OCI-M2 (cell line): Measurements from ENCODE around the gene GRXCR2.
"Not testable (repeated sequence)": the region's sequence is repeated elsewhere in the genome, so short reads cannot be mapped to it uniquely, and the experiment has no call there.

Experiments
- DNase-seq: peaks from one replicate; lab custom pipeline; 2025; ENCODE audit not compliant: unreplicated experiment; lab: John Stamatoyannopoulos, UW

Gene GRXCR2, protein sequence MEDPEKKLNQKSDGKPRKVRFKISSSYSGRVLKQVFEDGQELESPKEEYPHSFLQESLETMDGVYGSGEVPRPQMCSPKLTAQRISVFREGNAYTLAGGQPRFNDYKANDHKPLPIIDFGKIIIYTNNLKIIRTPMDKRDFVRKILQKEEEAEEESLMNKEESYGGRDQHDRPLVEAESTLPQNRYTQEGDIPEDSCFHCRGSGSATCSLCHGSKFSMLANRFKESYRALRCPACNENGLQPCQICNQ

DNA sequence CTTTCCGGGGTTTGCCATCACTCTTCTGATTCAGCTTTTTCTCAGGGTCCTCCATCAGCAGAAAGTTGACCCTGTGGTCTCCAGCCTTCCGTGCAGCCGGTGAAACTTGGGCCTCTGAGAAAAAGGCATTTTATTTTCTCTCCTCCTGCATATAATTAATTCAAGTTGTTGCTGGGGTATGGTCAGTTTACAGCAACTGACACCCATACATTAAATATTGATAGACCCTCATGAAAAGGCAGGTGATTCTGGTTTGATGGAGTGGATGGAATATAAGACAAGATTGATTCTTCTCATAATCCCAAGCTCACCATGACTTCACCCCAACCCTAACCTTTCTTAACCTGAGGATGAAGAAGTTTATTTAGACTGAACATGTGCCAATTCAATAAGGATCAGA, at the start of gene GRXCR2:
Gene GRXCR2 (minus strand): TSS at position 101 of the 400 bp plus-strand sequence. CDS start 46 bp downstream, at position 55.
- DNase-seq, result no peak

DNA sequence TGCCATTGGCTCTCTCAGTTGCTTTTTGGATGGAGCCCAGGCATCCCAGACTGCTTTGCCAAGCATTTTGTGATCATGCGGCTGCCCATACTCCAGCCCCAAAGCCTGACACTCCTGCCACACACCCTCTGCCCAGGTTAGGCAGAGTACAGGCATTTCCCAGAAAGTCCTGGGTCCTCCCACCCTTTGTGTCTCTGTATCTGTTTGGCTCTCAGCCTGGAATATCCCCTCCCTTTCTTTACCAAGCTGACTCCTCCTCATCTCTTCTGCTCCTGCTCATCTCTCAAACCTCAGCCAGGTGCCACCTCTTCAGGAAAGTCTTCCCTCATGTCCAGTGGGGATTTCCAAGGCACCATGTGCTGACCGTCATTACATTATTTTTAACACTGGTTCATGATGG, 49.2 kb upstream of the GRXCR2 start:
- no peak for DNase-seq

DNA sequence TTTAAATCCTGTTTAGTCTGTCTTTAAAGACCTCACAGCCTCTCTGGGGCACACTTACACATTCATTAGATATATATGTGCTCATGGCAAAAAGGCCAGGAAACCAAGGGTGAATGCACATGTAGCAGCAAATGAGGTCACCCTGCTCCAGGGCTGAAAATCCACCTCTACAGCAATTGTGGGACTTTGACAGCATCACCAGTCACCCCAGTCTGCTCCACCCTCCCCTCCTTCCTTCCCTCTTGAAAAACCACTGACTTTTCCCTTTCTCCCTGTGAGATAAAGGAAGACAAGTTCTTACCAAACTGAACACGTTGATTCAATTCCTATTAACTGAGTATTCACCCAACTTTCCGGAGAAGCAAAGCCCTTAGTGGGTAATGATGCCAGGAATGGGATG, 48.4 kb upstream of the GRXCR2 start:
- no peak for DNase-seq

DNA sequence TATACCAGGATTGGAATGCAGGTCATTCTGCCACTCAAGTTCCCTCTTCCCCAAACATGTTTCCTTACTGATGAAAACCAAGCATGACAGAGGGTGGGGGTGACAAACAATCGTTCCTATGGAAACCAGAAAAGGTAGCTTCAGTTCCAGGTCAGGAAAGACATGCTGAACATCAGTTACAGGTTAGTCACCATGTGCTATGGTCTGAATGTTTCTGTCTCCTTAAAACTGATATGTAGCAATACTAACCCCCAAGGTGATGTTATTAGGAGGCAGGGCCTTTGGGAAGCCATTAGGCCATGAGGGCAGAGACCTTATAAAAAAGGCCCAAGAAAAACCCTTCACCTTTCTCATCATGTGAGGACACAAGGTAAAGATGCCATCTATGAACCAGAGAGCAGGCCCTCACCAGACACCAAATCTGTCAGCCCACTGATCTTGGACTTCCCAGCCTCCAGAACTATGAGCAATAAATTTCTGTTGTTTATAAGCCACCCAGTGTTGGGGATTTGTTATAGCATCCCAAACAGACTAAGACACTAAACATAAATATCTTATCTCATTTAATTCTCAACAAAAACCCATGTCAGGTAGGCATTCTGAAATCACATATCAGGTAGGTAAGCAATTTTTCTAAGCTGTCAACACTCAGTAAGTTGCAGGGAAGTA, 47.9 kb upstream of the GRXCR2 start:
- no peak for DNase-seq

DNA sequence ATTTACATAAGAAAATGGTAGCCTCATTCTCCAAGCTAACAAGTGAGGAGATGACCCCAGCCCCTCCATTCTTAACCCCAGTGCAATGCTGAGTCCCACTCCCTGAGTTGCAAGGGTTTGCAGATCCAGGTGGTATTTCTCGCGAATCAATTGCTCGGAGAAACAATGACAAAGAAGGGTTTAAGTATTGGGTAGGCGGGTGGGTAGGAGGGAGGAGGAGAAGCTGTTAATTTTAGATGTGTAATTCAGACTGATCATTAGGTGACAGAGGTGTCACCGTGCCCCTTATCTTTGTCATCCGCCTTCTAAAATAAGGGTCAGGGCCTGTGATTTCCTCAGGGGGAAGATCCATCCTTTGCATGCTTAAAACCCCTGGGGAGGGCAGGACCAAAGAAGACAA, 46.6 kb upstream of the GRXCR2 start:
- no peak for DNase-seq

DNA sequence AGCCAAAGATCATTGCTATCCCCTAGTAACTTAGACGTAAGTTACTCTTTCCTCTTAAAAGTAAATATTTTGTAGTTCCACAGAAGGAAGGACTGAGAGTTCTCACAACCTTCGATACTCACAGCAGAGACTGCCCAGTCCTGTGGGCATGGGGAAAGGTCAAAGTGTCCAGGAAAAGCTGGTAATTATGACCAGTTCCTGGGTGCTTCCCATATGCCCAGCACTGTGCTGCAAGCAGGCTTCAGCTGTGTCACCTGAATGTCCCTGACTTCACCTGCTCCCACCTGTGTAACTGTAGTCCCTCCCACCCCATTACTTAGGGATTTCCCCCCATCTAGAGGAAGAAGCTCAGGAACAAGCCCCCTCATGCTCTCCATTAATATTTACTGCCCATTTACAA, 45.6 kb upstream of the GRXCR2 start:
- no peak for DNase-seq

DNA sequence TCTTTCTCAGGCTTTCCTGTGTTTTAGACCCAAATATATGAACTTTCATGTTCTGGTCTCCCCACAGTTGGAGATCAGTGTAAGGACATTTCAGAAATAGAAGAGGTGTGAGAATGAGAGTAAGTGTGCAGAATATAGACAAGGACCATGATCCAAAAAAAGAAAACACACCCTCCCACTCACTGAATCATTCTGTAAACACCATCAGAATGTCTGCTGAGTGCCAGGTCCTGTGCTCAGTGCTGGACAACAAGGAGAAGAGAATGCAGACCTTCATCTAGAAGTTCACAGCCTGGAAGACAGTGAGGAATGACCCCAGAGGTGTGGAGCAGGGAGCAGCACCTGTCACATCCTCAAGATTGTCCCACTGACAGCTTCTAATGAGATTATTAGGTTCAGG, 44.5 kb upstream of the GRXCR2 start:
- DNase-seq, result no peak

DNA sequence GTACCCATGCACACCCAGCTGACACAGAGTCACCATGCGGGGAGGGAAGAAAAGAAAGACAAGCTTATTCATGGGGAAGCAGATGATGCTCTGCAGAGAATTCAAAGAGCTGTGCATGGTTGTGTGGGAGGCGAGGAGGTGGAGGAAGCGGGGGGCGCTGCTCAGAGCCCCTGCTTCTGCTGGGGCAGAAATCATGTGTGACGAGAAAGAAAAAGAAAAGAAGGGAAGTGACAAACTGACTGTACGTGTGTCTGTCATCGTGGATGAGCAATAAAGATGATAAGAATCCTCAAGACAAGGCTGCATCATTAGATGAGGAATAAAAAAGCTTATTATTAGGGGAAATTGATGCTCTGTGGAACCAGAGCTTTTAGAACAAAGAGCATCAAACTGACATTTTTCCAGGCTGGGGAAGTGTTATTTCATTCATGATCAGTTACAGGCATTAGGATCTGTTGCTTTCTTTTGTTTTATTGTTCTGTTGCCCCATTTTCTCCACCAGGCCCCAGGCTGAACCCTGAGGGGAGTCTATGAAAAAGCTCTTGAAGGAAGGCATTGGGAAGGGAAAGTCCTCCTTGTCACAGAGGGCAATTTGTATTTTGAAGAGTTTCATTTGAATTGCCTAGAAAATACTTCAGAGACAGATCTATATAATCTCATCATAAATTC, 43.3 kb upstream of the GRXCR2 start:
- no peak for DNase-seq

DNA sequence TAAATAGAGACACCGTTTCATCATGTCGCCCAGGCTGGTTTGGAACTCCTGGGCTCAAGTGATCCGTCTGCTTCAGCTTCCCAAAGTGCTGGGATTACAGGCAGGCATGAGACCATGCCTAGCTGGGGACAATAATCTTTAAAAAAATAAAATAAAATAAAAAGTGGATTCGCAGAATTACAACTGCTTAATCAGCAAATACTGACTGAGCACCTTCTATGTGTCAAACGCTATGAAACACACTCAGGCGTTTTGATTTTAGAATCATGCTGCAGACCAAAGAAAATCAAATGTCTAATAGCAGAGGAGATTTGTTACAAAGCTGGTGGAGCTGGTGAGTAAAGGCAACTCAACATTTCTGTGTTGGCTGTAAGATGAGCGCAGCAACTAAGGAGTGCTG, 40.9 kb upstream of the GRXCR2 start:
- no peak for DNase-seq

DNA sequence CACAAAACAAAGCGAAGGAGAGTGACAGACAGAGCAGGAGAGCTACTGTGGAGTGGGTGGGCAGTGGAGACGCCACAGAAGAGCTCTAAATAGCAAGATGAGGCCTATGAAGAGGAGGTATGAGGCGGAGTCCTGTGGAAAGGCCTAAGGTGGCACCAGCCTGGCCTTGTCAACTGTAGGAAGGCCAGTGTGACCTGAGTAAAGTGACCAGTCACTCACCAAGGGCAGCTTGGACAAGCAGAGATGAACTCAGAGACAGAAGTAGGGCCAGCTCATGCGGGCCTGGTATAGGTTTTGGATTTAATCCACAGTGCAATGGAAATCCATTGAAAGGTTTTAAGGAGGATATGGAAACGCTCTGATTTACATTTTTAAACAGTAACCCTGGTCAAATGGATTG, 39.8 kb upstream of the GRXCR2 start:
- no peak for DNase-seq

DNA sequence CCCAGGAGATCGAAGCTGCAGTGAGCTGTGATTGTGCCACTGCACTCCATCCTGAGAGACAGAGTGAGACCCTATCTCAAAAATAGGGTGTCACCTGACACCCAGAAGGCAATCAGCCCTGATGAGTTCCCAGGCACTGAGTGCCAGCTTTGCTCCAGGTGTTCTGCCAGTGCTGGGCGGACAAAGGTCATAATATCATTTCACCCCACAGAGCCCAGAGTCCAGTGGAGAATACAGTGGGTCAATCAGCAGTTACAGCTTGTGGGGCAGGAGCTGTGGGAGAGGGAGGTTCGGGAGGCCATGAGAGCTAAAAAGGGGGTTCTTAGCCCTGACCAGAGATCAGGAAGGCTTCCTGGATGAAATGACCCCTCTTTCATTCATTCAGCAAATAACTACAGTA, 39.2 kb upstream of the GRXCR2 start:
- no peak for DNase-seq

DNA sequence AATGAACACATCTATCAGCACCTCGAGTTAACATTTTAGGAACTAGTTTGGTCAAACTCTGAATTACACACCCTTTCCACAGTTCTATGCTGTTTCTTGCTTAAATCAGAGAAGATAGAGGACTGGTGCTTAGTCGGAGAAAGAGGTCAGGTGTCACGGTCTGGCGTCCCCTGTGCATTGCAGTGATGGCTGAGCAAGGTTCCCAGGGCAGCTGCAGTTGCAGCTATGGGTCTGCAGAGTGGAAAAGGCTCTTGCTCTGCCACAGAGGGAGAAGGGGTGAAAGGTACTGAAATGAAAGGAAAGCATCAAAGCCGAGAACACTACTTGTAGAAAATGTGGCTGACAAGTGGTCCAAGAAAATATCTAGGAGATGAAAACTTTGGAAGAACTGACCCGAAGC, 38.4 kb upstream of the GRXCR2 start:
- no peak for DNase-seq

DNA sequence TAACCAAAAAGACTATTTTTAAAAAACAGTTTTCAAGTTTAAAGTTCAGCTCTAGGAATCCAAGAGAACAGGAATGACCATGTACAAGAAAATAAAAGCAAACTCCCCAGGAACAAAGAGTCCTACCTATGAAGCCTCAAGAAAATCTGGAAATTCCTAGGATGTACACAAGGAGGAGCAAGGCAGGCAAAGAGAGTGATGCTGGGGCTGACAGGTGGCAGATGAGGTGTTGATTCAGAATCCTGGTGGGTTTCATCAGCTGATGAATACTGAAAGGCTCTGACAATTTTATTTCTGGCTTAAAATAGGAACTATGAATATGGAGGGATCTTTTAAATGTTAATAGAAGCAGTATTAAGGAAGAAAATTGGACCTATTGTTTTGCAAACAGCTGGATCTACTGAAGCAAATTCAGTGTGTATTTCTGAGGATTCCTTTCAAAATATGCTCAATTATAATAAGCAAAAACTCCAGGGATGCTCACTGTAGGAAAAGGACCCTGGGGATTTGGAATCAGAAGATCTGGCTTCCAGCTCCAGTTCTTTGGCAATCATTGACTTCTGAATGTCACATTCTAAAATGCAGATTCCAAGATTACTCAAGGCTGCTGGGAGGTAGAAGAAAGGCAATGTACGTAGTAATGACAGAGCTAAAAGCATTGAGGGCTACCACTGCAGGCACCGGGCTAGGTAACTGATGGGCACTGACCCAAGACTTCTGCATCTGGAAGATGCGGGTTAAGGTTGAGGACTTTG, 35.6 kb upstream of the GRXCR2 start:
- DNase-seq, result no peak

DNA sequence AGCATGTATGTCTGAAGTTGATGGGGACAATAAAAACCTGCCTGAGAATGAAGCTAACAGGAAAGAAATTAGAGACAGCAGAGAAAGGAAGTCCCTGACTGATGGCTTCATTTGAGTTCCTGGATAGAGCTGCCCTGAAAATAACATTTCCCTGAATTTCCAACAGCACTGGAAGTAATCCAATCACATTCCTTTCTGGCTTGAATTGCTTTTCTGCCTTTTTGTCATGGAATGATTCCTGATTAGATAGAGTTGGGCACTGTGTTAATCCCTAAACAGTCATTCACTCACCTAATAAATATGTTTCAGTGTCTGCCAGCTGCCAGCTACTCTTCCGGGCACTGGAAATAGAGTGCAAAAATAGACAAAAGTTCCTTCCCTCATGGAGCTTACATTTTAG, 33.6 kb upstream of the GRXCR2 start:
- no peak for DNase-seq

DNA sequence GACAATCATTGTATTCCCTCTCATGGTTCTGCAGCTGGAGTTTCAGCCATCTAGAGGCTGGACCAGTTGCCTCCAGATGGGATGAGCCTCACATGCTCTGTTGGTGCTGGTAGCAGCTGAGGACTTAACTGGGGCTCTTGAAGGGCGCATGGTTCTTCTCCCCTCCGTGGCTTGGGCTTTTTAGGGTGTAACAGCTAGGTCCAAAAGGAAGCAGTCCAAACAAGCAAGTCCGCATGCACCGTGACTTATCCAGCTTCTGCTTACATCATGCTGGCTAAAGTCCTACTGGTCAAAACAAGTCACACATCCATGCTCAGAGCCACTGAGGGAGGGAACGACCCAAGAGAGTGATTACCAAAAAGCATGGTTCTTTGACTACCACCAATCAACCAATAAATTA, 31.9 kb upstream of the GRXCR2 start:
- no peak for DNase-seq

DNA sequence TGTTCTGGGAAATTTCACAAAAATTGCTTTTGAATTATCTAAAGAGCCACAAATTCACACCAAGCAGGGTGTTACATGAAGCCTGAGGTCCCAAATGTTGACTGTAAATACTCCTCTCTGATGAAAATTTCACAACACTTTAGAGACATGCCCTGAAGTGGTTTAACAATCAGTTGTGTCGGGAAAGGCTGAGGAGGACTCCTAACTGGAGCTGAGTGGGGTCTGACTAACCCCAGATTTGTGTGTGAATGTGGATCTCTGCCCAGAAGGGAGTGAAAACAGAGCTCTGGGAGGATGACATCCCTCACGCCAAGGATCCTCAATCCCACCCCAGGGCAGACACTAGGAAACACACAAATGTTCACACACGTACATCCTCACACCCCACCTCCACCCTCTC, 31.1 kb upstream of the GRXCR2 start:
- no peak for DNase-seq

DNA sequence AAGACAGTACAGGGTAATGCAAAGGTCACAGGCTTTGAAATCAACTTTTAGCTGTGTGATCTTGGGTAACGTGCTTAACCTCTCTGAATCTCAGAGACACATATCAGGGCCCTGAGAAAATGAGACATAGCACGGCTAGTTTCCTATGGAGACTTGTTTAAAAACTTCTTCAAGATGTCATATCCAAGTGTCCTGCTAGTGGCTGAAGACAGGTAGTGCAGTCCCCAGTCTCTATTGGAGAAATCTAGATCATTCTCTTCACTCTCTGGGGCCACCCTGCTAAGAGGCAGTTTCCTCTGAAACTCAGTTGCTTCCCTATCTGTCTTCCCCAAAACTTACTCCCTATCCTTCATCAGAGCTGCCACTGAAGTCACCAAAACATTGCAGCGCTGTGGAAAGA, 30.3 kb upstream of the GRXCR2 start:
- no peak for DNase-seq

DNA sequence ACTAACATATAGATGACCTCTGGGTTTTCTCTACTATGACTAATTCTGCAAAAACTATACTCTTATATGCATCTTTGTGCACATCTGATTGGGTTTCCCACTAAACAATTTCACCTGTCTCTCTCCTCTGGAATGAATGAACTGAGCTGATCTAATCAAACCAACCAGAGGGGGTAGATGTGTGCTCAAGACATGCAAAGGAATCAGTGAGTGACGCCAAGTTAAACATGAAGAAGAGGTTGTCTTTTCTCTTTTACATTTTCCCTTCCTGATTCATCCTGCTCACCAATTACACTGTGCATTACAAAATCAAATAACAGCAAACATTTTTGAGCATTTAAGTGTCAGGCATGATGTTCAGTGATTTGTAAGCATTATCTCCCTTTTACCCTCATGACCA, 29.6 kb upstream of the GRXCR2 start:
- no peak for DNase-seq

DNA sequence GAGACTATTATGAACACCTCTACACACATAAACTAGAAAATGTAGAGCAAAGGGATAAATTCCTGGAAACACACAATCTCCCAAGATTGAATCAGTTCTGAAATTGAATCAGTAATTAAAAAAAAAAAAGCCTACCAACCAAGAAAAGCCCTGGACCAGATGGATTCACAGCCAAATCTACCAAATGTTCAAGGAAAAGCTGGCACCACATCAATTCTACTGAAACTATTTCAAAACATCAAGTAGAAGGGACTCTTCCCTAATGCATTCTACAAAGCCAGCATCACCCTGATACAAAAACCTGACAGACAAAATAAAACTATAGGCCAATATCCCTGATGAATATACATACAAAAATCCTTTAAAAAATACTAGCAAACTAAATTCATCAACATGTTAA, 25.4 kb upstream of the GRXCR2 start:
- DNase-seq, result no peak

DNA sequence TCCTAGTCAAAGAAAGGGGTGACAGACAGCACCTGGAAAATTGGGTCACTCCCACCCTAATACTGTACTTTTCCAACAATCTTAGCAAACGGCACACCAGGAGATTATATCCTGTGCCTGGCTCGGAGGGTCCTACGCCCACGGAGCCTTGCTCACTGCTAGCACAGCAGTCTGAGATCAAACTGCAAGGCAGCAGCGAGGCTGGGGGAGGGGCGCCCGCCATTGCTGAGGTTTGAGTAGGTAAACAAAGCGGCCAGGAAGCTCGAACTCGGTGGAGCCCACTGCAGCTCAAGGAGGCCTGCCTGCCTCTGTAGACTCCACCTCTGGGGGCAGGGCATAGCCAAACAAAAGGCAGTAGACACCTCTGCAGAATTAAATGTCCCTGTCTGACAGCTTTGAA, 18.6 kb upstream of the GRXCR2 start:
- DNase-seq, result not testable (repeated sequence)

DNA sequence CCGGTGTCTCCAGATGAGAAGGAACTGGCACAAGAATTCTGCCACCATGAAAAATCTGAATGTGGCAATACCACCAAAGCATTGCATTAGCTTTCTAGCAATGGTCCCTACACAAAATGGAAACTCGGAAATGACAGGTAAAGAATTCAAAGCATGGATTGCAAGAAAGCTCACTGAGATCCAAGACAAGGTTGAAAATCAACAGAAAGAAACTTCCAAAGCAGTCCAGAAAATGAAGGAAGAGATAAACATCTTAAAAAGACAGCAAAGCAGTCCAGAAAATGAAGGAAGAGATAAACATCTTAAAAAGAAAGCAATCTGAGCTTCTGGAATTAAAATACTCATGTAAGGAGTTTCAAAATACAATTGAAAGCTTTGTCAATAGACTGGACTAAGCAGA, 16.8 kb upstream of the GRXCR2 start:
- no peak for DNase-seq
